H1 (cell line): ENCODE measurements around the gene SNRNP200. TPM values are rescaled to one million over a fixed set of nuclear protein-coding genes. Genes with fewer than 3 reads are reported as not detected.

Experiments
- CTCF ChIA-PET: fragments of 300-600 bp; sonication (Branson Sonifier 250); formaldehyde crosslinking; loops from one replicate; lab custom pipeline; 2021; ENCODE audit not compliant: partially characterized antibody; lab: Charles Lee
- POLR2A ChIA-PET: fragments of 300-600 bp; sonication (Branson Sonifier 250); formaldehyde crosslinking; loops from one replicate; lab custom pipeline; 2021; ENCODE audit warnings: inconsistent platforms; ENCODE audit not compliant: partially characterized antibody; lab: Charles Lee
- DNase-seq, 2 experiments: peaks; one replicate each; pipeline versions ENCODE4 v3.0.0 to v3.0.0-alpha.2; 2010 to 2022; ENCODE audit warnings: low spot score in 2 of 2, low read depth in 1 of 2, mixed read lengths in 1 of 2
- FAIRE-seq: peaks from 2 replicates; lab custom pipeline; 2011; peaks lifted over from hg19 to GRCh38; lab: Jason Lieb, UNC
- H2AFZ ChIP-seq: 2 replicates; pipeline ENCODE4 v1.8.1; 2012; ENCODE audit warnings: low read length, inconsistent platforms
- H2AK5ac ChIP-seq: 2 replicates; pipeline ENCODE4 v1.6.1; 2013; ENCODE audit warnings: low read depth, low read length
- H2BK120ac ChIP-seq: replicated peaks from 2 replicates; pipeline ENCODE3; 2013; ENCODE audit warnings: low read depth, low read length, inconsistent platforms
- H2BK12ac ChIP-seq: 2 replicates; pipeline ENCODE4 v1.6.1; 2013; ENCODE audit warnings: low read depth, low read length
- H2BK15ac ChIP-seq: 2 replicates; pipeline ENCODE4 v1.6.1; 2013; ENCODE audit warnings: low read length
- H2BK20ac ChIP-seq: 2 replicates; pipeline ENCODE4 v1.6.1; 2013; ENCODE audit warnings: low read length
- H2BK5ac ChIP-seq: 2 replicates; pipeline ENCODE4 v1.6.1; 2013; ENCODE audit warnings: low read depth, low read length
- H3K14ac ChIP-seq: 2 replicates; pipeline ENCODE4 v1.6.1; 2013; ENCODE audit warnings: inconsistent platforms; ENCODE audit not compliant: insufficient read length
- H3K18ac ChIP-seq: 2 replicates; pipeline ENCODE4 v1.6.1; 2013; ENCODE audit warnings: low read length; ENCODE audit errors: extremely low read depth
- H3K23ac ChIP-seq: 2 replicates; pipeline ENCODE4 v1.6.1; 2013; ENCODE audit warnings: inconsistent platforms; ENCODE audit not compliant: insufficient read length
- H3K23me2 ChIP-seq: 2 replicates; pipeline ENCODE4 v1.6.1; 2013; ENCODE audit warnings: low read depth, low read length
- H3K27ac ChIP-seq: 2 replicates; pipeline ENCODE4 v1.6.1; 2011; ENCODE audit warnings: low read depth, low read length, inconsistent platforms
- H3K27me3 ChIP-seq, 4 experiments: replicated peaks in 1 of 4; 1 replicate in 1 of 4; 2 replicates in 3 of 4; pipeline versions ENCODE4 v1.6.1 to v1.8.1; 2011 to 2013; ENCODE audit warnings: low read length in 3 of 4, mild to moderate bottlenecking in 3 of 4, inconsistent platforms in 2 of 4, mixed read lengths in 2 of 4, moderate library complexity in 1 of 4; ENCODE audit not compliant: control insufficient read depth in 3 of 4, insufficient read depth in 3 of 4; ENCODE audit errors: extremely low read depth in 1 of 4
- H3K36me3 ChIP-seq, 4 experiments: 2 replicates each; pipeline versions ENCODE4 v1.6.1 to v1.8.1; 2011 to 2013; ENCODE audit warnings: mild to moderate bottlenecking in 4 of 4, low read length in 3 of 4, moderate library complexity in 2 of 4, control low read depth in 1 of 4, inconsistent platforms in 1 of 4; ENCODE audit not compliant: insufficient read depth in 4 of 4, control insufficient read depth in 2 of 4
- H3K4ac ChIP-seq: replicated peaks from 2 replicates; pipeline ENCODE3; 2013; ENCODE audit warnings: low read length, low read depth, mixed read lengths, inconsistent platforms; ENCODE audit not compliant: insufficient read length
- H3K4me1 ChIP-seq, 4 experiments: replicated peaks in 1 of 4; 1 replicate in 1 of 4; 2 replicates in 3 of 4; pipeline versions ENCODE4 v1.6.1 to v1.8.1; 2011 to 2013; ENCODE audit warnings: low read length in 3 of 4, inconsistent platforms in 2 of 4, mixed read lengths in 1 of 4; ENCODE audit not compliant: insufficient read depth in 4 of 4, control insufficient read depth in 3 of 4
- H3K4me2 ChIP-seq, 2 experiments: 2 replicates each; pipeline versions ENCODE4 v1.6.1 to v1.8.1; 2011 to 2013; ENCODE audit warnings: low read depth in 2 of 2, low read length in 2 of 2, control low read depth in 1 of 2, inconsistent platforms in 1 of 2, mild to moderate bottlenecking in 1 of 2; ENCODE audit not compliant: insufficient read depth in 1 of 2
- H3K4me3 ChIP-seq, 4 experiments: fragments of 200-600, 300-600 bp in 1 of 4; sonication (generic), shearing (Covaris generic), sonication (Bioruptor Twin) in 1 of 4; 2 replicates each; pipeline versions ENCODE4 v1.5.1 to v1.8.1; 2011 to 2016; ENCODE audit warnings: low read length in 4 of 4, low read depth in 3 of 4, control low read depth in 2 of 4, inconsistent platforms in 2 of 4, mild to moderate bottlenecking in 2 of 4, mixed read lengths in 1 of 4, moderate library complexity in 1 of 4; ENCODE audit not compliant: insufficient read depth in 2 of 4; ENCODE audit errors: extremely low read depth in 1 of 4
- H3K56ac ChIP-seq: replicated peaks from 2 replicates; pipeline ENCODE3; 2013; ENCODE audit warnings: low read depth, mild to moderate bottlenecking, mixed read lengths, low read length, inconsistent platforms; ENCODE audit not compliant: insufficient read length
- H3K79me1 ChIP-seq: 2 replicates; pipeline ENCODE4 v1.6.1; 2013; ENCODE audit warnings: low read depth, low read length, control low read depth
- H3K79me2 ChIP-seq, 2 experiments: 2 replicates each; pipeline versions ENCODE4 v1.6.1 to v1.8.1; 2012 to 2013; ENCODE audit warnings: low read length in 2 of 2, mild to moderate bottlenecking in 2 of 2, inconsistent platforms in 1 of 2; ENCODE audit not compliant: insufficient read depth in 2 of 2, control insufficient read depth in 1 of 2
- H3K9ac ChIP-seq, 4 experiments: replicated peaks in 1 of 4; 1 replicate in 1 of 4; 2 replicates in 3 of 4; pipeline versions ENCODE4 v1.6.1 to v1.8.1; 2011 to 2013; ENCODE audit warnings: low read depth in 3 of 4, low read length in 3 of 4, control low read depth in 2 of 4, mild to moderate bottlenecking in 2 of 4, moderate library complexity in 2 of 4, inconsistent platforms in 1 of 4; ENCODE audit errors: extremely low read depth in 1 of 4
- H3K9me3 ChIP-seq, 2 experiments: 2 replicates each; pipeline versions ENCODE4 v1.6.1 to v1.8.1; 2012 to 2013; ENCODE audit warnings: mild to moderate bottlenecking in 2 of 2, moderate library complexity in 2 of 2, control low read depth in 1 of 2, inconsistent platforms in 1 of 2, low read depth in 1 of 2, low read length in 1 of 2, mixed read lengths in 1 of 2; ENCODE audit not compliant: insufficient read depth in 2 of 2
- H4K20me1 ChIP-seq, 2 experiments: replicated peaks in 1 of 2; 2 replicates each; pipeline versions ENCODE3 to v1.8.1; 2011 to 2013; ENCODE audit warnings: inconsistent platforms in 2 of 2, low read length in 2 of 2, mild to moderate bottlenecking in 1 of 2; ENCODE audit not compliant: insufficient read depth in 2 of 2, control insufficient read depth in 1 of 2
- H4K5ac ChIP-seq: 2 replicates; pipeline ENCODE4 v1.6.1; 2013; ENCODE audit warnings: low read length, low read depth, mixed read lengths, inconsistent platforms; ENCODE audit not compliant: insufficient read length
- H4K8ac ChIP-seq: 2 replicates; pipeline ENCODE4 v1.8.0; 2013; ENCODE audit warnings: mild to moderate bottlenecking, moderate library complexity, low read length, inconsistent platforms; ENCODE audit not compliant: insufficient read depth; ENCODE audit errors: extremely low read depth
- H4K91ac ChIP-seq: replicated peaks from 2 replicates; pipeline ENCODE3; 2013; ENCODE audit warnings: low read length, mixed read lengths, inconsistent platforms; ENCODE audit not compliant: insufficient read length
- CBX8 ChIP-seq: fragments of 300-800, 300-1000 bp; sonication (generic); IDR thresholded peaks from 2 replicates; pipeline ENCODE4 v1.7.1; 2016; ENCODE audit warnings: low read depth, low read length, borderline replicate concordance
- E2F6 ChIP-seq: IDR thresholded peaks from 2 replicates; pipeline ENCODE4 v1.6.1; 2012; ENCODE audit warnings: inconsistent platforms
- POLR2A ChIP-seq, 2 experiments: IDR thresholded peaks; 1 replicate in 1 of 2; 2 replicates in 1 of 2; pipeline ENCODE4 v1.6.1; 2011; ENCODE audit warnings: low read depth in 2 of 2, low read length in 2 of 2, mild to moderate bottlenecking in 2 of 2; ENCODE audit errors: control extremely low read depth in 1 of 2
- POLR2AphosphoS5 ChIP-seq: IDR thresholded peaks from 2 replicates; pipeline ENCODE4 v1.6.1; 2011; ENCODE audit warnings: low read depth, low read length
- POU5F1 ChIP-seq: IDR thresholded peaks from 2 replicates; pipeline ENCODE4 v1.6.1; 2011; ENCODE audit warnings: low read depth, mild to moderate bottlenecking, low read length, moderate library complexity
- SIX5 ChIP-seq: IDR thresholded peaks from 2 replicates; pipeline ENCODE4 v1.6.1; 2011; ENCODE audit warnings: mild to moderate bottlenecking, low read depth, low read length
- SP1 ChIP-seq: IDR thresholded peaks from 2 replicates; pipeline ENCODE4 v1.6.1; 2011; ENCODE audit warnings: low read depth, low read length
- SRF ChIP-seq: IDR thresholded peaks from 2 replicates; pipeline ENCODE4 v1.6.1; 2011; ENCODE audit warnings: mild to moderate bottlenecking, low read depth, low read length, moderate library complexity
- YY1 ChIP-seq: IDR thresholded peaks from 2 replicates; pipeline ENCODE4 v1.6.1; 2011; ENCODE audit warnings: low read depth, mild to moderate bottlenecking, low read length
- WGBS, 2 experiments: shearing (Covaris generic) in 1 of 2; methylation state at CpG; one replicate each; pipeline versions ENCODE4 v1.1.6 to v1.1.7; 2013 to 2015; ENCODE audit warnings: low lambda C conversion rate in 2 of 2, mixed read lengths in 2 of 2, inconsistent platforms in 1 of 2, low coverage in 1 of 2, missing lambda C conversion rate in 1 of 2; ENCODE audit not compliant: insufficient replicate concordance in 2 of 2, insufficient coverage in 1 of 2, insufficient read length in 1 of 2; ENCODE audit errors: extremely low coverage in 1 of 2, missing lambda C conversion rate in 1 of 2; 5-methylcytosine and 5-hydroxymethylcytosine counted together
- polyA plus RNA-seq, 7 experiments: library from polyadenylated mRNA; depleted of rRNA in 3 of 7; stranded (reverse) in 5 of 7; unstranded in 2 of 7; fragments of >200 nt in 5 of 7; fragments of 200-250 nt in 2 of 7; gene quantifications; 1 replicate in 5 of 7; 2 replicates in 1 of 7; 4 replicates in 1 of 7; pipeline versions ENCODE4 v1.2.1 to v1.2.3, GENCODE V29; 2011 to 2013; ENCODE audit warnings: missing spikeins in 2 of 7, mixed read lengths in 2 of 7
- total RNA-seq: library from RNA; stranded (reverse); fragmentation: NEBNext Ultra II Directional; extraction: Animal tissue kit (Norgen Biotek cat#: 25700); gene quantifications from 2 replicates; pipeline ENCODE4 v1.2.1, GENCODE V29; 2021
- TF ChIP-seq, protein P1 (sequence below), 3 experiments: IDR thresholded peaks; 1 replicate in 2 of 3; 2 replicates in 1 of 3; pipeline versions ENCODE4 v1.5.1 to v1.6.1; 2011; ENCODE audit warnings: low read length in 3 of 3, mild to moderate bottlenecking in 3 of 3, inconsistent platforms in 2 of 3, low read depth in 1 of 3, moderate library complexity in 1 of 3; ENCODE audit not compliant: insufficient read depth in 1 of 3; ENCODE audit errors: control extremely low read depth in 1 of 3
- TF ChIP-seq, protein P2 (sequence below): IDR thresholded peaks from 2 replicates; pipeline ENCODE4 v1.6.1; 2011; ENCODE audit warnings: low read depth, mild to moderate bottlenecking, low read length; ENCODE audit not compliant: insufficient read depth

Gene SNRNP200
- total and polyA plus RNA-seq, 2 of the 8 experiments (the other 6 are each of a cell fraction or from before 2014, with no cell fraction given): 190 to 289 TPM

GRCh38 chr2:96252526-96252925, 52.8 kb downstream of the SNRNP200 start:
- CTCF ChIA-PET: interaction anchor here (1.0 to 2.6 kb wide), 3 partner anchors 7 to 115 kb away, joined by 3 to 11 read pairs (median 11); no protein-coding TSS in a partner anchor
- H3K23ac ChIP-seq: no peak overlapping the region
- no peak overlapping the region for H2BK5ac ChIP-seq
- FAIRE-seq (no peak), DNase-seq (no peak)
- no peak overlapping the region for H3K56ac ChIP-seq
- H3K27me3 ChIP-seq: no peaks in the 10 kb centered on the region
- 93% methylated on average over 8 of the region's 8 CpGs; no CpG with 5 or more reads in 1 of the 2 experiments for WGBS, 2 experiments
- peaks cover 3 to 11% (median 5%) of the 10 kb centered on the region in 4 experiments; a peak in 5 of 8 replicates for H3K36me3 ChIP-seq
- H4K5ac ChIP-seq: no peak overlapping the region
- no peaks in the 10 kb centered on the region for H3K9me3 ChIP-seq
- peaks cover 2% of the 10 kb centered on the region; the same call in 1 of the 2 replicates for H3K79me1 ChIP-seq
- POLR2A ChIA-PET: interaction anchor here (1.2 to 4.3 kb wide), 3 partner anchors 8 to 16 kb away, joined by 3 to 16 read pairs (median 3); no protein-coding TSS in a partner anchor
- no peak overlapping the region for H3K4ac ChIP-seq
- no peak overlapping the region for H3K4me3 ChIP-seq
- no peak overlapping the region for H2AFZ ChIP-seq
- no peak overlapping the region for H3K4me2 ChIP-seq
- H3K4me1 ChIP-seq: no peaks in the 10 kb centered on the region
- no peak overlapping the region for H2BK15ac ChIP-seq
- no peak overlapping the region for H3K27ac ChIP-seq
- no peak overlapping the region for H4K91ac ChIP-seq
- no peak overlapping the region for H2BK12ac ChIP-seq
- no peak overlapping the region for H2BK20ac ChIP-seq
- H3K14ac ChIP-seq: no peak overlapping the region
- H4K8ac ChIP-seq: no peak overlapping the region
- H2AK5ac ChIP-seq: no peak overlapping the region
- no peaks in the 10 kb centered on the region; a peak in 1 of 4 replicates for H3K79me2 ChIP-seq
- H4K20me1 ChIP-seq: peaks cover 1 to 3% of the 10 kb centered on the region in 2 experiments
- H3K23me2 ChIP-seq: no peaks in the 10 kb centered on the region
- no peak overlapping the region for H3K9ac ChIP-seq
- no peak overlapping the region for H3K18ac ChIP-seq
- no peak overlapping the region for H2BK120ac ChIP-seq
- no peak for TF ChIP-seq POLR2A (IDR thresholded peaks at IDR 0.05; ENCODE audit: control extremely low read depth in 1 of 2, low read depth in 2 of 2, low read length in 2 of 2)
- no peak for TF ChIP-seq SRF
- TF ChIP-seq, protein P1, sequence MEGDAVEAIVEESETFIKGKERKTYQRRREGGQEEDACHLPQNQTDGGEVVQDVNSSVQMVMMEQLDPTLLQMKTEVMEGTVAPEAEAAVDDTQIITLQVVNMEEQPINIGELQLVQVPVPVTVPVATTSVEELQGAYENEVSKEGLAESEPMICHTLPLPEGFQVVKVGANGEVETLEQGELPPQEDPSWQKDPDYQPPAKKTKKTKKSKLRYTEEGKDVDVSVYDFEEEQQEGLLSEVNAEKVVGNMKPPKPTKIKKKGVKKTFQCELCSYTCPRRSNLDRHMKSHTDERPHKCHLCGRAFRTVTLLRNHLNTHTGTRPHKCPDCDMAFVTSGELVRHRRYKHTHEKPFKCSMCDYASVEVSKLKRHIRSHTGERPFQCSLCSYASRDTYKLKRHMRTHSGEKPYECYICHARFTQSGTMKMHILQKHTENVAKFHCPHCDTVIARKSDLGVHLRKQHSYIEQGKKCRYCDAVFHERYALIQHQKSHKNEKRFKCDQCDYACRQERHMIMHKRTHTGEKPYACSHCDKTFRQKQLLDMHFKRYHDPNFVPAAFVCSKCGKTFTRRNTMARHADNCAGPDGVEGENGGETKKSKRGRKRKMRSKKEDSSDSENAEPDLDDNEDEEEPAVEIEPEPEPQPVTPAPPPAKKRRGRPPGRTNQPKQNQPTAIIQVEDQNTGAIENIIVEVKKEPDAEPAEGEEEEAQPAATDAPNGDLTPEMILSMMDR (IDR thresholded peaks at IDR 0.05; ENCODE audit: control extremely low read depth in 1 of 3, insufficient read depth in 1 of 3, low read depth in 1 of 3, low read length in 3 of 3): no peak
- TF ChIP-seq SIX5: no peak
- no peak for TF ChIP-seq POLR2AphosphoS5
- TF ChIP-seq, protein P2, sequence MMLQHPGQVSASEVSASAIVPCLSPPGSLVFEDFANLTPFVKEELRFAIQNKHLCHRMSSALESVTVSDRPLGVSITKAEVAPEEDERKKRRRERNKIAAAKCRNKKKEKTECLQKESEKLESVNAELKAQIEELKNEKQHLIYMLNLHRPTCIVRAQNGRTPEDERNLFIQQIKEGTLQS: no peak
- no peak for TF ChIP-seq YY1
- TF ChIP-seq E2F6: no peak
- TF ChIP-seq SP1: no peak
- TF ChIP-seq CBX8: no peak
- TF ChIP-seq POU5F1: no peak
